ENCODE data around the gene PCDHB9. TPM values are rescaled to one million over a fixed set of nuclear protein-coding genes. Genes with fewer than 3 reads are reported as not detected.
"Not testable (repeated sequence)": the region's sequence is repeated elsewhere in the genome, so short reads cannot be mapped to it uniquely, and the experiment has no call there.

The PCDHB9 gene
- polyA plus RNA-seq = under 1 TPM; 0.38 to 0.88 (median 0.79) TPM

DNA sequence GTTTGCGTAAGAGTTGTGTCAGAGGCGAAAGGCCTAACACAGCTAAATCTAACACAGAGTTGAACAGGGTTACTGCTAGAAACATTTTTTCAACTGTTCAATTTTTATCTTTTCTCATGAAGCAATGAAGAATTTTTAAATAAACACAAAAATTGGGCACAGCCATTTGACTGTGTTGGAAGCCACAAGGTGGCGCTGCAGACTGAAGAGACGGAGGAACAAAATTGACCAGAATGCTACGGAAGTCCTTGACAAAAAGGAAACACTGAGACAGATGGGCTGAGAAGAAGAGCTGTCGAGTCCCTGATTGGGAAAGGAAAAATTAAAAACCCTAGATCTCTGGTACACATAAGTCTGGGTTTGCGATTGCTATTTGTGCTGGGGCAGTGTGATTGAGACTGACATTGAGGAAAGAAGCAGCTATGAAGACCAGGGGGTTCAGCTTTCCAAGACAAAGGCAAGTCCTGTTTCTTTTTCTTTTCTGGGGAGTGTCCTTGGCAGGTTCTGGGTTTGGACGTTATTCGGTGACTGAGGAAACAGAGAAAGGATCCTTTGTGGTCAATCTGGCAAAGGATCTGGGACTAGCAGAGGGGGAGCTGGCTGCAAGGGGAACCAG is at the start of gene PCDHB9:
Gene PCDHB9, plus strand, starts transcription at position 265 of the 616 bp plus-strand sequence. Its CDS starts 158 bp downstream, at position 423.
- no peak within 1 kb of the TSS for H3K27ac ChIP-seq (ENCODE audit: low read depth, low read length)
- 19 to 23% (median 20%) methylated on average over 7 to 9 of the region's 9 CpGs for WGBS, 3 donors

DNA sequence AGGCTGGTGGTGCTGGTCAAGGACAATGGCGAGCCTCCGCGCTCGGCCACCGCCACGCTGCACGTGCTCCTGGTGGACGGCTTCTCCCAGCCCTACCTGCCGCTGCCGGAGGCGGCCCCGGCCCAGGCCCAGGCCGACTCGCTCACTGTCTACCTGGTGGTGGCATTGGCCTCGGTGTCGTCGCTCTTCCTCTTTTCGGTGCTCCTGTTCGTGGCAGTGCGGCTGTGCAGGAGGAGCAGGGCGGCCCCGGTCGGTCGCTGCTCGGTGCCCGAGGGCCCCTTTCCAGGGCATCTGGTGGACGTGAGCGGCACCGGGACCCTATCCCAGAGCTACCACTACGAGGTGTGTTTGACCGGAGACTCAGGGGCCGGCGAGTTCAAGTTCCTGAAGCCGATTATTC is 49.6 kb upstream of the PCDHB9 start:
- H3K27ac ChIP-seq (ENCODE audit: low read depth, low read length) = not testable (repeated sequence)
- 46 to 58% (median 52%) methylated on average over 24 to 31 of the region's 34 CpGs for WGBS, 3 donors

DNA sequence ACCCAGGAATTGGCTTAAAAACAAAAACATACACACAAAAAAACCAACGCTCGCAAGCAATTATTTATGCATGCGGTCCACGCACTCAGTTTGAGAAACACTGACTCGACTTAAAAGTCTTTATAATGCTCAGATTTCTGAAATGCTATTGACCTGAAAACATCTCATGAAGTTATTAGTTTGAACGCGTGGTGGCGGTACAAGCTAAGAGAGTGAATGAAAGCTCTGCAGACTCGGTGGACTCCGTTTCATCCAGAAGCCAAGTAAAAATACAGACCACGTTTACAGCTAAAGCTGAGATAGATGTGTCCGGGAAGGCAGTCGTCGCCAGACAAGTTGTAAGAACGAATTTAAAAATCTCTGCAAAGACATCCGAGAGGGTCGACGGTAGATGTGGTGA is 37.1 kb upstream of the PCDHB9 start, which contains the start of gene PCDHB6:
Gene PCDHB6, plus strand, starts transcription at position 246 of the 400 bp plus-strand sequence. CDS start 201 bp downstream, outside the sequence.
- H3K27ac ChIP-seq (ENCODE audit: low read depth, low read length) = no peak within 1 kb of the TSS
- 11 to 17% (median 11%) methylated on average over 18 of the region's 18 CpGs for WGBS, 3 donors

DNA sequence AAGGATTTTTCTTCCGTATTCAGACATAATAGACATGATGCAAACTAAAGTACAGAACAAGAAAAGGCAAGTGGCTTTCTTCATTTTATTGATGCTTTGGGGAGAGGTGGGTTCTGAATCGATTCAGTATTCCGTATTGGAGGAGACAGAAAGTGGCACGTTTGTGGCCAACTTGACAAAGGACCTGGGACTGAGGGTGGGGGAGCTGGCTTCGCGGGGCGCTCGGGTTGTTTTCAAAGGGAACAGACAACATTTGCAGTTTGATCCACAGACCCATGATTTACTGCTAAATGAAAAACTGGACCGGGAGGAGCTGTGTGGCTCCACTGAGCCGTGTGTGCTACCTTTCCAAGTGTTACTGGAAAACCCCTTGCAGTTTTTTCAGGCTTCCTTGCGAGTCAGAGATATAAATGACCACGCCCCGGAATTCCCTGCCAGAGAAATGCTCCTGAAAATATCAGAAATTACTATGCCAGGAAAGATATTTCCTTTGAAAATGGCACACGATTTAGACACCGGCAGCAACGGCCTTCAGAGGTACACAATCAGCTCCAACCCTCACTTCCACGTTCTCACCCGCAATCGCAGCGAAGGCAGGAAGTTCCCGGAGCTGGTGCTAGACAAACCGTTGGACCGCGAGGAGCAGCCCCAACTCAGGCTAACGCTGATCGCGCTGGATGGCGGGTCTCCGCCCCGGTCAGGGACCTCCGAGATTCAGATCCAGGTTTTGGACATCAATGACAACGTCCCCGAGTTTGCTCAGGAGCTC is 36.6 kb upstream of the PCDHB9 start:
- WGBS, 3 donors = 35 to 45% (median 38%) methylated on average over 33 of the region's 33 CpGs
- no peak overlapping the region for H3K27ac ChIP-seq (ENCODE audit: low read depth, low read length)

DNA sequence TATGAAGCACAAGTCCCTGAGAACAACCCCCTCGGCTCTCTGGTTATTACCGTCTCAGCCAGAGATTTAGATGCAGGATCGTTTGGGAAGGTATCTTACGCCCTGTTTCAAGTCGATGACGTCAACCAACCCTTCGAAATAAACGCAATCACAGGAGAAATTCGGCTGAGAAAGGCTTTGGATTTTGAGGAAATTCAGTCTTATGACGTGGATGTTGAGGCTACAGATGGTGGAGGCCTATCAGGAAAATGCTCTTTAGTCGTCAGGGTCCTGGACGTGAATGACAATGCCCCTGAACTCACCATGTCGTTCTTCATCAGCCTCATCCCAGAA is 36.0 kb upstream of the PCDHB9 start:
- H3K27ac ChIP-seq (ENCODE audit: low read depth, low read length) = no peak overlapping the region
- WGBS, 3 donors = 30 to 44% (median 30%) methylated on average over 13 of the region's 13 CpGs

DNA sequence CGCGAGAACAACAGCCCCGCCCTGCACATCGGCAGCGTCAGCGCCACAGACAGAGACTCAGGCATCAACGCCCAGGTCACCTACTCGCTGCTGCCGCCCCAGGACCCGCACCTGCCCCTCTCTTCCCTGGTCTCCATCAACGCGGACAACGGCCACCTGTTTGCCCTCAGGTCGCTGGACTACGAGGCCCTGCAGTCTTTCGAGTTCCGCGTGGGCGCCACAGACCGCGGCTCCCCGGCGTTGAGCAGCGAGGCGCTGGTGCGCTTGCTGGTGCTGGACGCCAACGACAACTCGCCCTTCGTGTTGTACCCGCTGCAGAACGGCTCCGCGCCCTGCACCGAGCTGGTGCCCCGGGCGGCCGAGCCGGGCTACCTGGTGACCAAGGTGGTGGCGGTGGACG is 35.3 kb upstream of the PCDHB9 start:
- not testable (repeated sequence) for H3K27ac ChIP-seq (ENCODE audit: low read depth, low read length)
- 28 to 37% (median 32%) methylated on average over 31 to 39 of the region's 41 CpGs for WGBS, 3 donors

DNA sequence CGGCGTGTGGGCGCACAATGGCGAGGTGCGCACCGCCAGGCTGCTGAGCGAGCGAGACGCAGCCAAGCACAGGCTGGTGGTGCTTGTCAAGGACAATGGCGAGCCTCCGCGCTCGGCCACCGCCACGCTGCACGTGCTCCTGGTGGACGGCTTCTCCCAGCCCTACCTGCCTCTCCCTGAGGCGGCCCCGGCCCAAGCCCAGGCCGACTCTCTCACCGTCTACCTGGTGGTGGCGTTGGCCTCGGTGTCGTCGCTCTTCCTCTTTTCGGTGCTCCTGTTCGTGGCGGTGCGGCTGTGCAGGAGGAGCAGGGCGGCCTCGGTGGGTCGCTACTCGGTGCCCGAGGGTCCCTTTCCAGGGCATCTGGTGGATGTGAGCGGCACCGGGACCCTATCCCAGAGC is 34.9 kb upstream of the PCDHB9 start:
- 24 to 31% (median 27%) methylated on average over 20 to 36 of the region's 36 CpGs for WGBS, 3 donors
- H3K27ac ChIP-seq (ENCODE audit: low read depth, low read length) = not testable (repeated sequence)

DNA sequence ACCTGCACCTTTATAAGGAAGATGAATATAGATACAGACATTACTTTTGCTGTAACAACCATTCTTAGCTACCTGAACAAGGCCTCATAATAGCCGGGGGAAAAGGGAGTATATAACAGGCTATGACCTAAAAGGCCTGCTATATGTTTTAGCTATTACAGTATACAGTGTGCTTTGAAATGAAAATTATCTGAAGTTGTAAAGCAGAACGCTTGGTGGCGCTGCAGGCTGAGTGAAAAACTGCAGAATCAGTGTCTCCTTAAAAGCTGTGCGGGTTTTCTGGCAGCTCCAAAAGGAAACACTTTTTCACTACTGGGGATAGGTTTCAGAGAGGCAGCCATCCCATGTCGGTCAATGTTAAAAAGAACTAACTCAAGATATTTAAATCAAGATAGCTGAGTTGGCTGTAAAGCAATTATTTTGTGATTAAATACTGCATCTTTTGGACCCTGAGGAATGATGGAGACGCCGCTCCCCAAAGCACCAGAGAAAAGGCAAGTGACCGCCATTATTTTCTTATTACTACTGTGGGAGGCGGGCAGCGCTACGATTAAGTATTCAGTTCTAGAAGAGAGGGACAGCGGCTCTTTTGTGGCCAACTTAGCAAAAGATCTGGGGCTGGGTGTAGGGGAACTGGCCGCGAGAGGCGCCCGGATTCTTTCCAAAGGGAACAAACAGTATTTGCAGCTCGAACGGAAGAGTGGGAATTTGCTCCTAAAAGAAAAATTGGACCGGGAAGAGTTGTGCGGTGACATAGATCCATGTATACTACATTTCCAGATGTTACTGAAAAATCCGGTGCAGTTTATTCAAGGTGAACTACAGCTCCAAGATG is 31.2 kb upstream of the PCDHB9 start:
- H3K27ac ChIP-seq (ENCODE audit: low read depth, low read length) = no peak overlapping the region
- WGBS, 3 donors = 23 to 30% (median 30%) methylated on average over 21 of the region's 21 CpGs

DNA sequence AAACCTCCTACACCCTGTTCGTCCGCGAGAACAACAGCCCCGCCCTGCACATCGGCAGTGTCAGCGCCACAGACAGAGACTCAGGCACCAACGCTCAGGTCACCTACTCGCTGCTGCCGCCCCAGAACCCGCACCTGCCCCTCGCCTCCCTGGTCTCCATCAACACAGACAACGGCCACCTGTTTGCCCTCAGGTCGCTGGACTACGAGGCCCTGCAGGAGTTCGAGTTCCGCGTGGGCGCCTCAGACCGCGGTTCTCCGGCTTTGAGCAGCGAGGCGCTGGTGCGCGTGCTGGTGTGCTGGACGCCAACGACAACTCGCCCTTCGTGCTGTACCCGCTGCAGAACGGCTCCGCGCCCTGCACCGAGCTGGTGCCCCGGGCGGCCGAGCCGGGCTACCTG is 29.6 kb upstream of the PCDHB9 start:
- 29 to 37% (median 36%) methylated on average over 24 to 38 of the region's 38 CpGs for WGBS, 3 donors
- not testable (repeated sequence) for H3K27ac ChIP-seq (ENCODE audit: low read depth, low read length)

DNA sequence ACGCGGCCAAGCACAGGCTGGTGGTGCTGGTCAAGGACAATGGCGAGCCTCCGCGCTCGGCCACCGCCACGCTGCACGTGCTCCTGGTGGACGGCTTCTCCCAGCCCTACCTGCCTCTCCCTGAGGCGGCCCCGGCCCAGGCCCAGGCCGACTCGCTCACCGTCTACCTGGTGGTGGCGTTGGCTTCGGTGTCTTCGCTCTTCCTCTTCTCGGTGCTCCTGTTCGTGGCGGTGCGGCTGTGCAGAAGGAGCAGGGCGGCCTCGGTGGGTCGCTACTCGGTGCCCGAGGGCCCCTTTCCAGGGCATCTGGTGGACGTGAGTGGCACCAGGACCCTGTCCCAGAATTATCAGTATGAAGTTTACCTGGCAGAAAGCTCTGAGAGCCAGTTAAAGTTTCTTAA is 29.1 kb upstream of the PCDHB9 start:
- 36 to 40% (median 38%) methylated on average over 18 to 19 of the region's 28 CpGs for WGBS, 3 donors
- not testable (repeated sequence) for H3K27ac ChIP-seq (ENCODE audit: low read depth, low read length)

DNA sequence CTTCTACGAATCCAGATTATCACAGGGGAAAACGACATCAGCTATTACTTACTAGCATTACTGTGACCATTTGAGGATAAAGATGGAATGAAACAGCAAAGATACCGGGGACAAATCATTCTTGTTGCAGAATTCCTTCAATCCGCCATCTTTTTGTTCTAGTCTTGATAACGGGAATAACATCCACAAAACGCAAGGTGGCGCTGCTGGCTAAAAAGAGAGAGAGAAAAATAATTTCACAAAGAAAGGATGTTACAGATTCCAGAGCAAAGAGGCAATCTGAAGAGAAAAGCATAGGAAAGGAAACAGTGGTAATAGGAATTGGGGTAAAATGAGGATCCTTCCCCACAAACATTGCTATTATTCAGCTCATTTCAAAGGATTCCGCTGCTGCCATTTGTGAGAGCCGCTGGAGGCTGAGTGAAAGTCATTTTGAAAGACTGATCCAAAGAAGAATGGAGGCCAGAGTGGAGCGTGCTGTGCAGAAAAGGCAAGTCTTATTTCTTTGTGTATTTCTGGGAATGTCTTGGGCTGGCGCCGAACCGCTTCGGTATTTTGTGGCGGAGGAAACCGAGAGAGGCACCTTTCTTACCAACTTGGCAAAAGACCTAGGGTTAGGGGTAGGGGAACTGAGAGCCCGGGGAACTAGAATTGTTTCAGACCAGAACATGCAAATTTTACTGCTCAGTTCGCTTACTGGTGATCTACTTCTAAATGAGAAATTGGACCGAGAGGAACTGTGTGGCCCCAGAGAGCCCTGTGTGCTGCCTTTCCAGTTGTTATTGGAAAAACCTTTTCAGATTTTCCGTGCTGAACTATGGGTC is 14.4 kb upstream of the PCDHB9 start, which contains the start of gene PCDHB7:
Gene PCDHB7, plus strand, starts transcription at position 264 of the 824 bp plus-strand sequence. Its CDS starts 192 bp downstream, at position 456.
- no peak within 1 kb of the TSS for H3K27ac ChIP-seq (ENCODE audit: low read depth, low read length)
- WGBS, 3 donors = 24 to 36% (median 27%) methylated on average over 20 of the region's 20 CpGs

DNA sequence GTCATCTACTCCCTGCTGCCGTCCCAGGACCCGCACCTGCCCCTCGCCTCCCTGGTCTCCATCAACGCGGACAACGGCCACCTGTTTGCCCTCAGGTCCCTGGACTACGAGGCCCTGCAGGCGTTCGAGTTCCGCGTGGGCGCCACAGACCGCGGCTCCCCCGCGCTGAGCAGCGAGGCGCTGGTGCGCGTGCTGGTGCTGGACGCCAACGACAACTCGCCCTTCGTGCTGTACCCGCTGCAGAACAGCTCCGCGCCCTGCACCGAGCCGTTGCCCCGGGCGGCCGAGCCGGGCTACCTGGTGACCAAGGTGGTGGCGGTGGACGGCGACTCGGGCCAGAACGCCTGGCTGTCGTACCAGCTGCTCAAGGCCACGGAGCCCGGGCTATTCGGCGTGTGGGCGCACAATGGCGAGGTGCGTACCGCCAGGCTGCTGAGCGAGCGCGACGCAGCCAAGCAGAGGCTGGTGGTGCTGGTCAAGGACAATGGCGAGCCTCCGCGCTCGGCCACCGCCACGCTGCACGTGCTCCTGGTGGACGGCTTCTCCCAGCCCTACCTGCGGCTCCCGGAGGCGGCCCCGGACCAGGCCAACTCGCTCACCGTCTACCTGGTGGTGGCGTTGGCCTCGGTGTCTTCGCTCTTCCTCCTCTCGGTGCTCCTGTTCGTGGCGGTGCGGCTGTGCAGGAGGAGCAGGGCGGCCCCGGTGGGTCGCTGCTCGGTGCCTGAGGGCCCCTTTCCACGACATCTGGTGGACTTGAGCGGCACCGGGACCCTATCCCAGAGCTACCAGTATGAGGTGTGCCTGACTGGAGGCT is 12.5 kb upstream of the PCDHB9 start:
- 34 to 45% (median 36%) methylated on average over 53 to 79 of the region's 79 CpGs for WGBS, 3 donors

DNA sequence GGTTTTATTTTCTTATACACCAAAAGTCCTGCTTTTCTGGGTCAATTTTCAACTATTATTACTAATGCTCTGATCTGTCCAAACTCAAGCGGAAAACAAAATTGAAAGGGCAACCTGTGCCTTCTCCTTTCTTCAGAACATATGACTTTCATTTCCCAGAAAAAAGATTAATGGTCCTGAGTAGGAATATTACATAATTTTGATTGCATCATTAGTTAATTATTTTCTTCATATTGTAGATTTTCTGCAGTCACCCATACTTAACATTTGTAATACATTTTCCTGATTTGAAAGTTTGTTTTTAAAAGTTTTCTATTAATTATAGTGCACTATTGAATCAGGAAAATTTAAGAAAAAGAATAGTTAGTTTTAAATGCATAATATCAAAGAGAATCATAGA is 11.0 kb upstream of the PCDHB9 start:
- H3K27ac ChIP-seq (ENCODE audit: low read depth, low read length) = no peak overlapping the region
- 59 to 72% (median 63%) methylated on average over 1 of the region's 1 CpG for WGBS, 3 donors

More for the DNA sequence above, 12.5 kb upstream of the PCDHB9 start:
- not testable (repeated sequence) for H3K27ac ChIP-seq (ENCODE audit: low read depth, low read length)

DNA sequence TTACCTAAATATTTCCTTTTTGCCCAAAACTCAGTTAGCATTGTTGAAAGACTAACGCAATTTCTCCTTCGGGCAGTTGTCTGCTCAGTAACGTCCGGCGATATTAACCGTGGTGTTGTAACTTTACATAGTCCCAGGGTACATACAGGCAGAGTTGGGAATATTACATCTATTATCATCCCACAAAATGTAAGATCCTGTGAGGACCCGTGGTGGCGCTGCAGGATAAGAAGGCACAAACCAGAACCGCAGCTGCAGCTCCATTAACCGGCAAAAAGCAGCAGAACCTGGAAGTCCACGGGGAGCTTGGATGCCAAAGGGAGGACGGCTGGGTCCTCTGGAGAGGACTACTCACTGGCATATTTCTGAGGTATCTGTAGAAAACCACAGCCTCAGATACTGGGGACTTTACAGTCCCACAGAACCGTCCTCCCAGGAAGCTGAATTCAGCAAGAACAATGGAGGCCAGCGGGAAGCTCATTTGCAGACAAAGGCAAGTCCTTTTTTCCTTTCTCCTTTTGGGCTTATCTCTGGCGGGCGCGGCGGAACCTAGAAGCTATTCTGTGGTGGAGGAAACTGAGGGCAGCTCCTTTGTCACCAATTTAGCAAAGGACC is 9.3 kb upstream of the PCDHB9 start, which contains the start of gene PCDHB8:
Gene PCDHB8, plus strand, starts transcription at position 214 of the 615 bp plus-strand sequence. Its CDS starts 245 bp downstream, at position 459.
- WGBS, 3 donors = 16 to 29% (median 26%) methylated on average over 12 to 14 of the region's 18 CpGs
- not testable (repeated sequence) for H3K27ac ChIP-seq (ENCODE audit: low read depth, low read length)

DNA sequence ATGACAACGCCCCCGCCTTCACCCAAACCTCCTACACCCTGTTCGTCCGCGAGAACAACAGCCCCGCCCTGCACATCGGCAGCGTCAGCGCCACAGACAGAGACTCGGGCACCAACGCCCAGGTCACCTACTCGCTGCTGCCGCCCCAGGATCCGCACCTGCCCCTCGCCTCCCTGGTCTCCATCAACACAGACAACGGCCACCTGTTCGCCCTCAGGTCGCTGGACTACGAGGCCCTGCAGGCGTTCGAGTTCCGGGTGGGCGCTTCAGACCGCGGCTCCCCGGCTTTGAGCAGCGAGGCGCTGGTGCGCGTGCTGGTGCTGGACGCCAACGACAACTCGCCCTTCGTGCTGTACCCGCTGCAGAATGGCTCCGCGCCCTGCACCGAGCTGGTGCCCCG is 7.6 kb upstream of the PCDHB9 start:
- WGBS, 3 donors = 31 to 46% (median 41%) methylated on average over 25 to 34 of the region's 39 CpGs

DNA sequence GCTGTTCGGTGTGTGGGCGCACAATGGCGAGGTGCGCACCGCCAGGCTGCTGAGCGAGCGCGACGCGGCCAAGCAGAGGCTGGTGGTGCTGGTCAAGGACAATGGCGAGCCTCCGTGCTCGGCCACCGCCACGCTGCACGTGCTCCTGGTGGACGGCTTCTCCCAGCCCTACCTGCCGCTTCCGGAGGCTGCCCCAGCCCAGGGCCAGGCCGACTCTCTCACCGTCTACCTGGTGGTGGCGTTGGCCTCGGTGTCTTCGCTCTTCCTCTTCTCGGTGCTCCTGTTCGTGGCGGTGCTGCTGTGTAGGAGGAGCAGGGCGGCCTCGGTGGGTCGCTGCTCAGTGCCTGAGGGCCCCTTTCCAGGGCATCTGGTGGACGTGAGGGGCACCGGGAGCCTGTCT is 7.1 kb upstream of the PCDHB9 start:
- H3K27ac ChIP-seq (ENCODE audit: low read depth, low read length) = not testable (repeated sequence)
- WGBS, 3 donors = 27 to 40% (median 34%) methylated on average over 21 to 32 of the region's 32 CpGs

More for the DNA sequence above, 7.6 kb upstream of the PCDHB9 start:
- not testable (repeated sequence) for H3K27ac ChIP-seq (ENCODE audit: low read depth, low read length)

DNA sequence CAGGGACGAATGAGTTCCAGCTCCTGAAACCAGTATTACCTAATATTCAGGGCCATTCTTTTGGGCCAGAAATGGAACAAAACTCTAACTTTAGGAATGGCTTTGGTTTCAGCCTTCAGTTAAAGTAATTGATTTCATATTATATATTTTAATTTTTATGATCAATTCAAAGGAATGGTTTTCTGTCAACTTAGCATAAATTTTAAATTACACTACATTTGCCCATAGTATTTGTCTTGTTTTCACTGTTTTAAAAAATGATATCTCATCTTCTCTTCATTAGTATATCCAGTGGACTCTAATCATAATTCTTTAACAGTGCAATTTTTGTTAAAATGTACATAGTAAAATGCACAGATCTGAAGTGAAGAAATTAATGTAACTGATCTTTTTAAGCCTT is 6.6 kb upstream of the PCDHB9 start:
- H3K27ac ChIP-seq (ENCODE audit: low read depth, low read length) = no peak overlapping the region
- WGBS, 3 donors = 35 to 42% (median 35%) methylated on average over 1 of the region's 1 CpG

Measured in adipose tissue (tissue), 3 donors.